ENCODE results near the gene CELSR1. TPM values are rescaled to one million over a fixed set of nuclear protein-coding genes. Genes with fewer than 3 reads are reported as not detected.

Gene CELSR1
- total and polyA plus RNA-seq, 2 of the 13 experiments (the other 11 are each of a cell fraction or from before 2014, with no cell fraction given), result 0.78 to 1.8 TPM

DNA sequence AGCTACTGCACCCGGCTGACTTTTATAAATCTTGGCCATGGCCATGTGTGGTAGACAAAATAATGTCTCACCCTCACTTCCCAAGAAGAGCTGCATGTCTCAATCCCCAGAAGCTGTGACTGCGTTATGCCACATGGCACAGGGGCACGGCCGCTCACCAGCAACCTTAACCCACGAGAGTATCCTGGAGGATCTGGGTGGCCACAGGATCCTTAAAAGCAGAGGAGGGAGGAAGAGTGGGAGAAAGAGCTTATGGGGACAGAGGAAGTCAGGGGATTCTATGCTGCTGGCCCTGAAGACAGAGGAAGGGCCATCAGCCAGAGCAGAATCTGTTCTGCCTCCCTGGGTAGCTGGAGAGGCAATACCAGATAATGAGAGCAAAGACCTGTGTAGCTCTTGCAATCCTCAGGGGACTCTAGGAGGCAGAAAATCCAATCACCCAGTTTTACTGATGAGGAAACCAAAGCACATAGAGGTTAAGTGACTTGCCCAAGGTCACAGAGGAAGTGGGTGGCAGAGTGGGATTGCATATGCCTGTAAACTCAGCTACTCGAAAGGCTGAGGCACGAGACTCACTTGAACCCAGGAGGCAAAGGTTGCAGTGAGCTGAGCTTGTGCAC lies 55.3 kb downstream of the CELSR1 start:
- no TSS peak for BruUV-seq (replicated peaks)
- POLR2A ChIA-PET, result no interaction called here

More for the DNA sequence above, 55.3 kb downstream of the CELSR1 start:
- DNase-seq (ENCODE audit: low spot score) (no peak), FAIRE-seq (no peak), ATAC-seq (no peak)
- no peak overlapping the region for H3K4me3 ChIP-seq (replicated peaks in 1 of 3; ENCODE audit: insufficient read depth in 1 of 3, low read depth in 2 of 3, low read length in 3 of 3)
- in situ Hi-C loops (cut with HindIII; ENCODE audit: extremely low pct_ligation_motif_present, low pct_unique_long_range_greater_than_20kb), result no loop called here
- H3K36me3 ChIP-seq (replicated peaks in 1 of 2; ENCODE audit: control insufficient read depth in 1 of 2, insufficient read depth in 2 of 2, low read length in 2 of 2), result no peaks in the 10 kb centered on the region
- H3K4me2 ChIP-seq (ENCODE audit: low read depth, low read length), result no peak overlapping the region
- H3K9me3 ChIP-seq (ENCODE audit: low read length), result peaks cover 6% of the 10 kb centered on the region; the same call in 1 of the 2 replicates
- no peaks in the 10 kb centered on the region for H3K79me2 ChIP-seq (ENCODE audit: insufficient read depth, low read length)
- H3K27ac ChIP-seq (ENCODE audit: extremely low read length, insufficient read depth, low read length), result no peak overlapping the region
- intact Hi-C loops (cut with micrococcal nuclease; ENCODE audit: unreplicated experiment), result no loop called here
- WGBS (ENCODE audit: low lambda C conversion rate), result 75% methylated on average over 6 of the region's 7 CpGs
- H3K4me1 ChIP-seq (ENCODE audit: insufficient read depth, low read length), result no peaks in the 10 kb centered on the region
- H2AFZ ChIP-seq (ENCODE audit: low read length), result no peak overlapping the region
- no peak overlapping the region for H3K9ac ChIP-seq (ENCODE audit: insufficient read depth, low read depth, low read length)
- TF ChIP-seq RAD51 (IDR thresholded peaks at IDR 0.05; ENCODE audit: borderline replicate concordance), result no peak
- TF ChIP-seq SP1 (IDR thresholded peaks at IDR 0.05), result no peak
- no peak for TF ChIP-seq SP1 (CRISPR knock-in tag; IDR thresholded peaks at IDR 0.05)
- TF ChIP-seq ZBTB7B (CRISPR knock-in tag; IDR thresholded peaks at IDR 0.05), result no peak
- TF ChIP-seq, protein P1, sequence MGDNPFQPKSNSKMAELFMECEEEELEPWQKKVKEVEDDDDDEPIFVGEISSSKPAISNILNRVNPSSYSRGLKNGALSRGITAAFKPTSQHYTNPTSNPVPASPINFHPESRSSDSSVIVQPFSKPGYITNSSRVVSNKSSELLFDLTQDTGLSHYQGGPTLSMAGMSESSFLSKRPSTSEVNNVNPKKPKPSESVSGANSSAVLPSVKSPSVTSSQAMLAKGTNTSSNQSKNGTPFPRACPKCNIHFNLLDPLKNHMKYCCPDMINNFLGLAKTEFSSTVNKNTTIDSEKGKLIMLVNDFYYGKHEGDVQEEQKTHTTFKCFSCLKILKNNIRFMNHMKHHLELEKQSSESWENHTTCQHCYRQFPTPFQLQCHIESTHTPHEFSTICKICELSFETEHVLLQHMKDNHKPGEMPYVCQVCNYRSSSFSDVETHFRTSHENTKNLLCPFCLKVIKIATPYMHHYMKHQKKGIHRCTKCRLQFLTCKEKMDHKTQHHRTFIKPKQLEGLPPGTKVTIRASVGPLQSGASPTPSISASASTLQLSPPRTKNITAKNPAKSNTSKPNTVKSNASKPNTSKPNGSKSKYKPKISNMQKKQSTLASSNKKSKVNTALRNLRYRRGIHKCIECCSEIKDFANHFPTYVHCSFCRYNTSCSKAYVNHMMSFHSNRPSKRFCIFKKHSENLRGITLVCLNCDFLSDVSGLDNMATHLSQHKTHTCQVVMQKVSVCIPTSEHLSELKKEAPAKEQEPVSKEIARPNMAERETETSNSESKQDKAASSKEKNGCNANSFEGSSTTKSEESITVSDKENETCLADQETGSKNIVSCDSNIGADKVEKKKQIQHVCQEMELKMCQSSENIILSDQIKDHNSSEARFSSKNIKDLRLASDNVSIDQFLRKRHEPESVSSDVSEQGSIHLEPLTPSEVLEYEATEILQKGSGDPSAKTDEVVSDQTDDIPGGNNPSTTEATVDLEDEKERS (CRISPR knock-in tag; IDR thresholded peaks at IDR 0.05), result no peak
- TF ChIP-seq NR1H2 (CRISPR knock-in tag; IDR thresholded peaks at IDR 0.05; ENCODE audit: borderline replicate concordance, low read depth), result no peak
- TF ChIP-seq MEF2D (CRISPR knock-in tag; IDR thresholded peaks at IDR 0.05), result no peak
- TF ChIP-seq, protein P2, sequence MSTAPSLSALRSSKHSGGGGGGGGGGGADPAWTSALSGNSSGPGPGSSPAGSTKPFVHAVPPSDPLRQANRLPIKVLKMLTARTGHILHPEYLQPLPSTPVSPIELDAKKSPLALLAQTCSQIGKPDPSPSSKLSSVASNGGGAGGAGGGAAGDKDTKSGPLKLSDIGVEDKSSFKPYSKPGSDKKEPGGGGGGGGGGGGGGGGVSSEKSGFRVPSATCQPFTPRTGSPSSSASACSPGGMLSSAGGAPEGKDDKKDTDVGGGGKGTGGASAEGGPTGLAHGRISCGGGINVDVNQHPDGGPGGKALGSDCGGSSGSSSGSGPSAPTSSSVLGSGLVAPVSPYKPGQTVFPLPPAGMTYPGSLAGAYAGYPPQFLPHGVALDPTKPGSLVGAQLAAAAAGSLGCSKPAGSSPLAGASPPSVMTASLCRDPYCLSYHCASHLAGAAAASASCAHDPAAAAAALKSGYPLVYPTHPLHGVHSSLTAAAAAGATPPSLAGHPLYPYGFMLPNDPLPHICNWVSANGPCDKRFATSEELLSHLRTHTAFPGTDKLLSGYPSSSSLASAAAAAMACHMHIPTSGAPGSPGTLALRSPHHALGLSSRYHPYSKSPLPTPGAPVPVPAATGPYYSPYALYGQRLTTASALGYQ (CRISPR knock-in tag; IDR thresholded peaks at IDR 0.05), result no peak
- TF ChIP-seq ZNF235 (CRISPR knock-in tag; IDR thresholded peaks at IDR 0.05; ENCODE audit: borderline replicate concordance), result no peak
- no peak for TF ChIP-seq ZNF781 (CRISPR knock-in tag; IDR thresholded peaks at IDR 0.05; ENCODE audit: borderline replicate concordance, not compliant biosample characterization)
- TF ChIP-seq, protein P3, sequence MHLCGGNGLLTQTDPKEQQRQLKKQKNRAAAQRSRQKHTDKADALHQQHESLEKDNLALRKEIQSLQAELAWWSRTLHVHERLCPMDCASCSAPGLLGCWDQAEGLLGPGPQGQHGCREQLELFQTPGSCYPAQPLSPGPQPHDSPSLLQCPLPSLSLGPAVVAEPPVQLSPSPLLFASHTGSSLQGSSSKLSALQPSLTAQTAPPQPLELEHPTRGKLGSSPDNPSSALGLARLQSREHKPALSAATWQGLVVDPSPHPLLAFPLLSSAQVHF (CRISPR knock-in tag; IDR thresholded peaks at IDR 0.05), result no peak
- no peak for TF ChIP-seq FOXK2 (IDR thresholded peaks at IDR 0.05)
- no peak for TF ChIP-seq ZSCAN20 (CRISPR knock-in tag; IDR thresholded peaks at IDR 0.05; ENCODE audit: borderline replicate concordance)
- TF ChIP-seq, protein P4, sequence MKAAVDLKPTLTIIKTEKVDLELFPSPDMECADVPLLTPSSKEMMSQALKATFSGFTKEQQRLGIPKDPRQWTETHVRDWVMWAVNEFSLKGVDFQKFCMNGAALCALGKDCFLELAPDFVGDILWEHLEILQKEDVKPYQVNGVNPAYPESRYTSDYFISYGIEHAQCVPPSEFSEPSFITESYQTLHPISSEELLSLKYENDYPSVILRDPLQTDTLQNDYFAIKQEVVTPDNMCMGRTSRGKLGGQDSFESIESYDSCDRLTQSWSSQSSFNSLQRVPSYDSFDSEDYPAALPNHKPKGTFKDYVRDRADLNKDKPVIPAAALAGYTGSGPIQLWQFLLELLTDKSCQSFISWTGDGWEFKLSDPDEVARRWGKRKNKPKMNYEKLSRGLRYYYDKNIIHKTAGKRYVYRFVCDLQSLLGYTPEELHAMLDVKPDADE (CRISPR knock-in tag; IDR thresholded peaks at IDR 0.05), result no peak
- no peaks in the 10 kb centered on the region for H4K20me1 ChIP-seq (ENCODE audit: insufficient read depth, low read length)
- CTCF ChIA-PET (ENCODE audit: low intra/inter-chr PET ratio, low total read pairs), result no interaction called here
- peaks cover under 1 to 3% of the 10 kb centered on the region in 2 experiments; a peak in 2 of 5 replicates for H3K27me3 ChIP-seq (ENCODE audit: control insufficient read depth in 1 of 2, insufficient read depth in 2 of 2, low read length in 2 of 2)
